Stimulated activated CD4-positive, alpha-beta T cell treated with anti-CD3 and anti-CD28 coated beads, Interleukin-15, amount 100 ng/mL, for 48 hours (primary cell): Measurements from ENCODE around the gene HAGHL.

Source experiments
- DNase-seq, 2 donors: peaks; one replicate each; pipeline ENCODE4 v3.0.0-alpha.2; 2020; ENCODE audit warnings: low read depth in 2 of 2

HAGHL gene

GRCh38 chr16:754656-755055, 27.8 kb downstream of the HAGHL start:
- no peak for DNase-seq

GRCh38 chr16:756428-756827, 29.5 kb downstream of the HAGHL start:
- no peak for DNase-seq

- DNase-seq, result no peak
Observed at GRCh38 chr16:759110-759910, 32.4 kb downstream of the HAGHL start.

- no peak for DNase-seq
Observed at GRCh38 chr16:760065-760464, 33.2 kb downstream of the HAGHL start.

GRCh38 chr16:760545-761343, 33.8 kb downstream of the HAGHL start, which contains the start of gene MSLN:
Gene MSLN (plus strand): TSS chr16:760734. CDS start chr16:762681, 1,947 bp downstream.
- DNase-seq, result no peak

- DNase-seq, result no peak
Observed at GRCh38 chr16:761625-762513, 35.0 kb downstream of the HAGHL start.

GRCh38 chr16:762595-763268, 35.8 kb downstream of the HAGHL start:
- DNase-seq, result no peak

GRCh38 chr16:763369-764183, 36.7 kb downstream of the HAGHL start:
- no peak for DNase-seq

- no peak for DNase-seq
Observed at GRCh38 chr16:764184-764750, 37.4 kb downstream of the HAGHL start.

- no peak for DNase-seq
Observed at GRCh38 chr16:764848-765487, 38.1 kb downstream of the HAGHL start.

GRCh38 chr16:765488-765865, 38.6 kb downstream of the HAGHL start:
- DNase-seq, result no peak

GRCh38 chr16:766008-766819, 39.3 kb downstream of the HAGHL start:
- no peak for DNase-seq

GRCh38 chr16:766820-767640, 40.1 kb downstream of the HAGHL start:
- no peak for DNase-seq

GRCh38 chr16:767743-768235, 40.9 kb downstream of the HAGHL start:
- no peak for DNase-seq

- DNase-seq, result no peak
Observed at GRCh38 chr16:768428-768827, 41.5 kb downstream of the HAGHL start.

- no peak for DNase-seq
Observed at GRCh38 chr16:769184-769784, 42.4 kb downstream of the HAGHL start.

- DNase-seq, result no peak
Observed at GRCh38 chr16:769934-770333, 43.0 kb downstream of the HAGHL start.
